Measurements from ENCODE around the gene S100PBP. TPM values are rescaled to one million over a fixed set of nuclear protein-coding genes. Genes with fewer than 3 reads are reported as not detected.

Gene S100PBP
- total and polyA plus RNA-seq, 2 of the 4 experiments (the other 2 are of a cell fraction) = 13.9 to 20.3 TPM

GRCh38 chr1:32868806-32869455, 51.5 kb downstream of the S100PBP start:
- Histone ChIP-seq H3K23ac (ENCODE audit: low read depth, low read length) (no peak overlapping the region), H3K4me1 (ENCODE audit: control insufficient read depth, insufficient read depth, low read length) (peaks cover 4% of the 10 kb centered on the region; the same call in 1 of the 2 replicates), H3K36me3 (ENCODE audit: control insufficient read depth, insufficient read depth, low read length) (peaks cover 4% of the 10 kb centered on the region; the same call in 1 of the 2 replicates), H3K9ac (ENCODE audit: low read depth, low read length) (no peak overlapping the region), H3K79me1 (ENCODE audit: low read depth in 1 of 2, low read length in 2 of 2) (no peaks in the 10 kb centered on the region), H3K4me3 (ENCODE audit: insufficient read depth, low read depth, low read length) (no peak overlapping the region), H2AK9ac (replicated peaks; ENCODE audit: low read depth, low read length, poor library complexity) (no peak overlapping the region), H3K4me2 (ENCODE audit: low read depth, low read length) (no peak overlapping the region), H4K8ac (ENCODE audit: low read depth in 2 of 2, low read length in 2 of 2) (no peak overlapping the region), H2BK120ac (ENCODE audit: low read depth, low read length) (no peak overlapping the region), H2BK15ac (ENCODE audit: low read depth, low read length) (no peak overlapping the region), H3K14ac (replicated peaks; ENCODE audit: low read depth, low read length) (no peak overlapping the region), H2AK5ac (ENCODE audit: low read depth, low read length) (no peak overlapping the region), H3K18ac (ENCODE audit: low read depth, low read length) (no peak overlapping the region), H3K9me1 (ENCODE audit: insufficient read depth, low read length) (no peaks in the 10 kb centered on the region), H4K20me1 (ENCODE audit: insufficient read depth, low read length) (peaks cover 12% of the 10 kb centered on the region), H3K27me3 (ENCODE audit: control insufficient read depth, insufficient read depth, low read length) (peaks cover 15% of the 10 kb centered on the region), H4K5ac (ENCODE audit: low read depth, low read length) (no peak overlapping the region), H3K27ac (ENCODE audit: insufficient read depth, low read length) (no peak overlapping the region), H2BK5ac (ENCODE audit: low read depth, low read length, poor library complexity, severe bottlenecking) (no peak overlapping the region), H3K9me3 (ENCODE audit: control insufficient read depth, insufficient read depth, low read length) (no peaks in the 10 kb centered on the region), H4K91ac (ENCODE audit: insufficient read depth, low read depth, low read length) (no peak overlapping the region), H2AFZ (replicated peaks; ENCODE audit: low read length, poor library complexity) (no peak overlapping the region), H2BK20ac (ENCODE audit: low read depth, low read length) (no peak overlapping the region), H3K56ac (ENCODE audit: extremely low read depth, insufficient read depth, low read length) (no peak overlapping the region), H3K4ac (ENCODE audit: low read depth, low read length) (no peak overlapping the region)
- intact Hi-C loops (cut with micrococcal nuclease) (no loop called here), dilution Hi-C loops (cut with HindIII; ENCODE audit: low sequenced_read_pairs, unreplicated experiment) (no loop called here), in situ Hi-C loops (cut with MboI; ENCODE audit: low sequenced_read_pairs) (no loop called here)
- TF ChIP-seq MAFK (IDR thresholded peaks at IDR 0.05; ENCODE audit: low read depth, low read length) (no peak), NFE2L2 (IDR thresholded peaks at IDR 0.05; ENCODE audit: low read depth, low read length) (no peak), MAZ (IDR thresholded peaks at IDR 0.05; ENCODE audit: borderline replicate concordance, low read depth, low read length) (no peak), MXI1 (IDR thresholded peaks at IDR 0.05; ENCODE audit: borderline replicate concordance, low read depth, low read length) (no peak), SMC3 (IDR thresholded peaks at IDR 0.05; ENCODE audit: low read depth, low read length) (no peak)
- no TSS peak for BruUV-seq (replicated peaks)
- WGBS, 2 experiments (ENCODE audit: extremely low coverage in 2 of 2, insufficient read length in 1 of 2) = 100% methylated on average over 2 of the region's 9 CpGs; no CpG with 5 or more reads in 1 of the 2 experiments
- DNase-seq (no peak), ATAC-seq (ENCODE audit: low read depth) (no peak)
- ChIA-PET CTCF (no interaction called here), POLR2A (ENCODE audit: unreplicated experiment) (no interaction called here)
